ENCODE measurements around the gene VWCE. TPM values are rescaled to one million over a fixed set of nuclear protein-coding genes. Genes with fewer than 3 reads are reported as not detected.
A peak's percentile ranks its signal among the peaks of the same experiment; 100 is the strongest.

VWCE gene
- total RNA-seq, 6 experiments from 2014 or later = 2.3 to 37.1 (median 6.0) TPM

- ATAC-seq (peak in 1 of 4 donors; percentile 14), DNase-seq (no peak)
- no CpG with 5 or more reads among the region's 1 CpG for WGBS (ENCODE audit: insufficient coverage, low coverage, low lambda C conversion rate, missing lambda C conversion rate)
- Histone ChIP-seq H3K4me1 (no peaks in the 10 kb centered on the region), H3K9me3 (no peaks in the 10 kb centered on the region), H3K27ac (no peak overlapping the region), H3K27me3 (no peaks in the 10 kb centered on the region), H3K36me3 (peaks cover 16 to 97% (median 40%) of the 10 kb centered on the region in 4 donors), H3K4me3 (no peak overlapping the region)
- TF ChIP-seq POLR2A (IDR thresholded peaks at IDR 0.05) = no peak
- TF ChIP-seq, protein P1, sequence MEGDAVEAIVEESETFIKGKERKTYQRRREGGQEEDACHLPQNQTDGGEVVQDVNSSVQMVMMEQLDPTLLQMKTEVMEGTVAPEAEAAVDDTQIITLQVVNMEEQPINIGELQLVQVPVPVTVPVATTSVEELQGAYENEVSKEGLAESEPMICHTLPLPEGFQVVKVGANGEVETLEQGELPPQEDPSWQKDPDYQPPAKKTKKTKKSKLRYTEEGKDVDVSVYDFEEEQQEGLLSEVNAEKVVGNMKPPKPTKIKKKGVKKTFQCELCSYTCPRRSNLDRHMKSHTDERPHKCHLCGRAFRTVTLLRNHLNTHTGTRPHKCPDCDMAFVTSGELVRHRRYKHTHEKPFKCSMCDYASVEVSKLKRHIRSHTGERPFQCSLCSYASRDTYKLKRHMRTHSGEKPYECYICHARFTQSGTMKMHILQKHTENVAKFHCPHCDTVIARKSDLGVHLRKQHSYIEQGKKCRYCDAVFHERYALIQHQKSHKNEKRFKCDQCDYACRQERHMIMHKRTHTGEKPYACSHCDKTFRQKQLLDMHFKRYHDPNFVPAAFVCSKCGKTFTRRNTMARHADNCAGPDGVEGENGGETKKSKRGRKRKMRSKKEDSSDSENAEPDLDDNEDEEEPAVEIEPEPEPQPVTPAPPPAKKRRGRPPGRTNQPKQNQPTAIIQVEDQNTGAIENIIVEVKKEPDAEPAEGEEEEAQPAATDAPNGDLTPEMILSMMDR (IDR thresholded peaks at IDR 0.05) = no peak
- intact Hi-C loops (cut with DNase I) = no loop called here
Observed at GRCh38 chr11:61306221-61306620, 11.1 kb upstream of the VWCE start.

GRCh38 chr11:61305417-61305816, 10.3 kb upstream of the VWCE start:
- no peak overlapping the region for H3K4me3 ChIP-seq
- no peaks in the 10 kb centered on the region for H3K27me3 ChIP-seq
- TF ChIP-seq, protein P1 (IDR thresholded peaks at IDR 0.05) = no peak
- TF ChIP-seq POLR2A (IDR thresholded peaks at IDR 0.05) = no peak
- no peak for DNase-seq
- no peaks in the 10 kb centered on the region for H3K4me1 ChIP-seq
- H3K27ac ChIP-seq = no peak overlapping the region
- no peak for ATAC-seq
- WGBS (ENCODE audit: insufficient coverage, low coverage, low lambda C conversion rate, missing lambda C conversion rate) = 100% methylated on average over 2 of the region's 7 CpGs
- peaks cover 12 to 97% (median 39%) of the 10 kb centered on the region in 4 donors for H3K36me3 ChIP-seq
- no peaks in the 10 kb centered on the region for H3K9me3 ChIP-seq
- intact Hi-C loops (cut with DNase I) = no loop called here

DNA sequence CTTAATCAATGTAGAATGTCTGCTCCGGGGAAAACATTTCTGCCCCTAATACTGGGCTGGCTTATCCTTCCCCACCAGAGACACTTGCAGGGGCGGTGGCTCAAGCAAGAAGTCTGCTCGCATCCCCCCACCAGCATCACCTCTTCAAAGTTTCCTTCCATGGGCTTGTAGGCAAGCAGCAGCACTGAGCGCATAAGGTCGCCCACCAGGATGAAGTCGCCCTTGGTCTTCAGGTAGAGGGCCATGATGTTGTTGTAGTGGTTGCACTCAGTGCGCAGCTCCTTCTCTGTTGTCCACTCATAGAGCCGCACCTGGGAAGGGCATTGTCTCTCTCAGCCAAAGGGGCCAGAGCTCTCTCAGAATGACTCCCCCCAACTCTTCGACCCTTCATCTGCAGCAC, 8.6 kb upstream of the VWCE start:
- DNase-seq = no peak
- Histone ChIP-seq H3K27ac (no peak overlapping the region), H3K4me3 (no peak overlapping the region), H3K27me3 (no peaks in the 10 kb centered on the region), H3K36me3 (peaks cover 6 to 90% (median 33%) of the 10 kb centered on the region in 4 donors), H3K9me3 (no peaks in the 10 kb centered on the region), H3K4me1 (peaks cover 0 to 4% (median 0%) of the 10 kb centered on the region in 4 donors)
- TF ChIP-seq POLR2A (IDR thresholded peaks at IDR 0.05) = no peak
- TF ChIP-seq, protein P1 (IDR thresholded peaks at IDR 0.05) = no peak
- intact Hi-C loops (cut with DNase I) = no loop called here
- no peak for ATAC-seq
- 96% methylated on average over 3 of the region's 9 CpGs for WGBS (ENCODE audit: insufficient coverage, low coverage, low lambda C conversion rate, missing lambda C conversion rate)

DNA sequence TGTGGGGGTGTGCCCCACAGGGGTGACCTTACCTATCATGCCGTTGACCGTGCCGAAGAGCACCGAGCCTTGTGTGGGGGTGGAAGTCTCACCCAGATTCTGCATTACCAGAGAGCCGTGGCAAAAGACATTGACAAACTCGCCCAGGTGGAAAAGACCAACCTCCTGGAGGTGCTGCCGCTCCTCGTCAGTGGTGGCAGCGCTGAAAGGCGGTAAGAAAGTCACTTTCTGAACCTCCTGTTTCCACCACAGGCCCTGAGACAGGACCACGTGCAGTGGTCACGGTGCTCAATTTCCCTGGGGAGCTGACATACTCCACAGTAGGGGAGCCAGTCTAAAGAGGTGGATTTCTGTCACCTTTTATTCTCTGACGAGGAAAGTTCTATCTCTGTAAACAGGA, 7.4 kb upstream of the VWCE start:
- no peak overlapping the region for H3K4me3 ChIP-seq
- no peak overlapping the region for H3K27ac ChIP-seq
- DNase-seq (no peak), ATAC-seq (no peak)
- no peaks in the 10 kb centered on the region for H3K9me3 ChIP-seq
- 100% methylated on average over 1 of the region's 13 CpGs for WGBS (ENCODE audit: insufficient coverage, low coverage, low lambda C conversion rate, missing lambda C conversion rate)
- H3K4me1 ChIP-seq = peaks cover 0 to 16% (median 0%) of the 10 kb centered on the region in 4 donors
- H3K27me3 ChIP-seq = no peaks in the 10 kb centered on the region
- intact Hi-C loops (cut with DNase I) = no loop called here
- H3K36me3 ChIP-seq = peaks cover 6 to 79% (median 24%) of the 10 kb centered on the region in 4 donors
- TF ChIP-seq, protein P1 (IDR thresholded peaks at IDR 0.05) = no peak
- no peak for TF ChIP-seq POLR2A (IDR thresholded peaks at IDR 0.05)

All from right lobe of liver (tissue), 6 donors.